Measurements from ENCODE around the gene RNF40. TPM values are rescaled to one million over a fixed set of nuclear protein-coding genes. Genes with fewer than 3 reads are reported as not detected.

The RNF40 gene
- polyA plus RNA-seq, 1 donor (not counting 4 experiments of a cell fraction or from before 2014, with no cell fraction given): 52.7 TPM

DNA sequence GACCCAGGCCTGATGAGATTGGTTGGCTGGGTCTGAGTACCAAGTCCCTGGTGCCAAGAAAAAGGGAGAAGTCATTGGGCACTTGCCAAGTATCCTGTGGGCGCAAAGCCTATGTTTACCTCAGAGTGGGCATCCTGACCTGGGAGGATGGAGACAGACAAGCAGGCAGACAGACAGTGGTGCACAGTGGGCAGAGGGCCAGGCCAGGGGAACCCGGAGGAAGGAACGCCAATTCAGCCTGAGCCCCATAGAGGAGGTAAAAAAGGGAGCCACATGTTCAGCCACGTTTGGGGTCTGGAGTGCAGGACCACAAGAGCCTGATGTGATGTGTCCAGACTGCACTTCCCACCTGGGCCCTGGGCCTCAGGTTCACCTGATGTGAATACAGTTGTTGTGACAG is 8.5 kb upstream of the RNF40 start:
- dilution Hi-C loops (cut with MboI; ENCODE audit: extremely low pct_ligation_motif_present, low sequenced_read_pairs): no loop called here
- no peak overlapping the region for H3K9ac ChIP-seq (ENCODE audit: control insufficient read depth, extremely low read depth, insufficient read depth, low read length)
- DNase-seq (ENCODE audit: low read depth, low spot score) (no peak), FAIRE-seq (no peak)
- H3K79me2 ChIP-seq (ENCODE audit: control insufficient read depth, insufficient read depth, low read length): peaks cover 10% of the 10 kb centered on the region
- no peaks in the 10 kb centered on the region for H3K9me1 ChIP-seq (ENCODE audit: control insufficient read depth, extremely low read depth, insufficient read depth, low read length)
- no peaks in the 10 kb centered on the region for H4K20me1 ChIP-seq (ENCODE audit: control insufficient read depth, extremely low read depth, insufficient read depth, low read length)
- H3K4me1 ChIP-seq (ENCODE audit: control insufficient read depth, extremely low read depth, insufficient read depth, low read length): no peaks in the 10 kb centered on the region
- no peak overlapping the region for H3K4me2 ChIP-seq (ENCODE audit: control insufficient read depth, extremely low read depth, insufficient read depth, low read depth, low read length)
- no peak overlapping the region for H2AFZ ChIP-seq (ENCODE audit: control insufficient read depth, low read length)
- TF ChIP-seq EZH2 (IDR thresholded peaks at IDR 0.05; ENCODE audit: low read length): no peak
- TF ChIP-seq, protein P1, sequence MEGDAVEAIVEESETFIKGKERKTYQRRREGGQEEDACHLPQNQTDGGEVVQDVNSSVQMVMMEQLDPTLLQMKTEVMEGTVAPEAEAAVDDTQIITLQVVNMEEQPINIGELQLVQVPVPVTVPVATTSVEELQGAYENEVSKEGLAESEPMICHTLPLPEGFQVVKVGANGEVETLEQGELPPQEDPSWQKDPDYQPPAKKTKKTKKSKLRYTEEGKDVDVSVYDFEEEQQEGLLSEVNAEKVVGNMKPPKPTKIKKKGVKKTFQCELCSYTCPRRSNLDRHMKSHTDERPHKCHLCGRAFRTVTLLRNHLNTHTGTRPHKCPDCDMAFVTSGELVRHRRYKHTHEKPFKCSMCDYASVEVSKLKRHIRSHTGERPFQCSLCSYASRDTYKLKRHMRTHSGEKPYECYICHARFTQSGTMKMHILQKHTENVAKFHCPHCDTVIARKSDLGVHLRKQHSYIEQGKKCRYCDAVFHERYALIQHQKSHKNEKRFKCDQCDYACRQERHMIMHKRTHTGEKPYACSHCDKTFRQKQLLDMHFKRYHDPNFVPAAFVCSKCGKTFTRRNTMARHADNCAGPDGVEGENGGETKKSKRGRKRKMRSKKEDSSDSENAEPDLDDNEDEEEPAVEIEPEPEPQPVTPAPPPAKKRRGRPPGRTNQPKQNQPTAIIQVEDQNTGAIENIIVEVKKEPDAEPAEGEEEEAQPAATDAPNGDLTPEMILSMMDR (optimal IDR thresholded peaks at IDR 0.05 in 1 of 3, IDR thresholded peaks at IDR 0.05 in 1 of 3, conservative IDR thresholded peaks at IDR 0.05 in 1 of 3; ENCODE audit: extremely low read depth in 1 of 3, insufficient read depth in 2 of 3, low read length in 3 of 3): no peak
- no peak overlapping the region for H3K4me3 ChIP-seq (ENCODE audit: control insufficient read depth in 2 of 3, extremely low read depth in 1 of 3, insufficient read depth in 2 of 3, low read depth in 1 of 3, low read length in 3 of 3)
- no peak overlapping the region for H3K27ac ChIP-seq (ENCODE audit: control insufficient read depth, insufficient read depth, low read length)
- peaks cover 32 to 40% of the 10 kb centered on the region in 2 experiments for H3K36me3 ChIP-seq (ENCODE audit: control insufficient read depth in 2 of 2, extremely low read depth in 1 of 2, insufficient read depth in 2 of 2, low read length in 2 of 2)
- H3K27me3 ChIP-seq (ENCODE audit: control insufficient read depth, extremely low read depth, insufficient read depth, low read length): no peaks in the 10 kb centered on the region
- no peaks in the 10 kb centered on the region for H3K9me3 ChIP-seq (ENCODE audit: control insufficient read depth, low read depth, low read length)

DNA sequence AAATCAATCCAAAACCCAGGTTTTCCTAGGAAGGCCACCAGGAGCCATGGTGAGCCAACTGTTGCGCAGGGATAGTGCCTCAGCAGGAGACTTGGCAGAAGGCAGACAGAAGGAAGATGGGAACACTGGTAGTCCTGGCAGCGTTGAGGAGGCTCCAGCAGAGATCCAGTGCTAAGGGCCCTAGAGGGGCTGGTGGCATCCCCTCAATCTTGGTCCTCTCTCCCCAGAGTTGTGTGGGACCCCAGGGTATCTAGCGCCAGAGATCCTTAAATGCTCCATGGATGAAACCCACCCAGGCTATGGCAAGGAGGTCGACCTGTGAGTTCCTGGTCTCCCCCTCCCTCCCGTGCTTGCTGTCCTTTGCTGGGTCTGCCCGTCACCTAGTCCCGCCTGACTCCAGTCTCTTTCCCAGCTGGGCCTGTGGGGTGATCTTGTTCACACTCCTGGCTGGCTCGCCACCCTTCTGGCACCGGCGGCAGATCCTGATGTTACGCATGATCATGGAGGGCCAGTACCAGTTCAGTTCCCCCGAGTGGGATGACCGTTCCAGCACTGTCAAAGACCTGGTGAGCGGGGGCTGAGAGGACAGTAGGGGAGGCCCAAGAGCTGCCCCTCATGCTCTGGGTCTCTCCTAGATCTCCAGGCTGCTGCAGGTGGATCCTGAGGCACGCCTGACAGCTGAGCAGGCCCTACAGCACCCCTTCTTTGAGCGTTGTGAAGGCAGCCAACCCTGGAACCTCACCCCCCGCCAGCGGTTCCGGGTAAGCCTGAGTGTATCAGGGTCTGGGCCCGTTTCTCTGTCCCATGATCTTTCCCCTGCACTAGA is 6.0 kb upstream of the RNF40 start:
- Histone ChIP-seq H3K9me3 (ENCODE audit: control insufficient read depth, low read depth, low read length) (no peaks in the 10 kb centered on the region), H3K4me3 (ENCODE audit: control insufficient read depth in 2 of 3, extremely low read depth in 1 of 3, insufficient read depth in 2 of 3, low read depth in 1 of 3, low read length in 3 of 3) (no peak overlapping the region), H3K9me1 (ENCODE audit: control insufficient read depth, extremely low read depth, insufficient read depth, low read length) (no peaks in the 10 kb centered on the region), H4K20me1 (ENCODE audit: control insufficient read depth, extremely low read depth, insufficient read depth, low read length) (no peaks in the 10 kb centered on the region), H3K4me1 (ENCODE audit: control insufficient read depth, extremely low read depth, insufficient read depth, low read length) (peaks cover 8% of the 10 kb centered on the region), H3K79me2 (ENCODE audit: control insufficient read depth, insufficient read depth, low read length) (no peaks in the 10 kb centered on the region), H3K36me3 (ENCODE audit: control insufficient read depth in 2 of 2, extremely low read depth in 1 of 2, insufficient read depth in 2 of 2, low read length in 2 of 2) (peaks cover 24 to 25% of the 10 kb centered on the region in 2 experiments), H2AFZ (ENCODE audit: control insufficient read depth, low read length) (no peak overlapping the region), H3K9ac (ENCODE audit: control insufficient read depth, extremely low read depth, insufficient read depth, low read length) (no peak overlapping the region), H3K4me2 (ENCODE audit: control insufficient read depth, extremely low read depth, insufficient read depth, low read depth, low read length) (no peak overlapping the region), H3K27me3 (ENCODE audit: control insufficient read depth, extremely low read depth, insufficient read depth, low read length) (no peaks in the 10 kb centered on the region), H3K27ac (ENCODE audit: control insufficient read depth, insufficient read depth, low read length) (no peak overlapping the region)
- no peak for FAIRE-seq
- TF ChIP-seq, protein P1 (optimal IDR thresholded peaks at IDR 0.05 in 1 of 3, IDR thresholded peaks at IDR 0.05 in 1 of 3, conservative IDR thresholded peaks at IDR 0.05 in 1 of 3; ENCODE audit: extremely low read depth in 1 of 3, insufficient read depth in 2 of 3, low read length in 3 of 3): no peak
- no peak for TF ChIP-seq EZH2 (IDR thresholded peaks at IDR 0.05; ENCODE audit: low read length)
- no peak for DNase-seq (ENCODE audit: low read depth, low spot score)
- dilution Hi-C loops (cut with MboI; ENCODE audit: extremely low pct_ligation_motif_present, low sequenced_read_pairs): no loop called here

Data from keratinocyte (primary cell).